Adrenal gland (tissue), 12 donors: ENCODE results near the gene MMP10. TPM values are rescaled to one million over a fixed set of nuclear protein-coding genes. Genes with fewer than 3 reads are reported as not detected.

ENCODE experiments used
- DNase-seq, 7 donors: peaks; one replicate each; pipeline ENCODE4 v3.0.0-alpha.2; 2019 to 2020
- H3K27ac ChIP-seq, 5 donors: fragments of 200-600 bp; sonication (generic) in 4 of 5; 1 replicate in 3 of 5; 2 replicates in 2 of 5; pipeline versions ENCODE4 v1.5.1 to v1.8.0; 2016 to 2020; ENCODE audit warnings: mild to moderate bottlenecking in 1 of 5
- H3K27me3 ChIP-seq: fragments of 200-600 bp; 2 replicates; pipeline ENCODE4 v1.8.0; 2021
- H3K36me3 ChIP-seq, 2 donors: fragments of 200-600 bp; replicated peaks in 1 of 2; 1 replicate in 1 of 2; 2 replicates in 1 of 2; pipeline versions ENCODE4 v1.5.1 to v1.8.0; 2018 to 2022
- H3K4me1 ChIP-seq, 2 donors: fragments of 200-600 bp; replicated peaks in 1 of 2; 1 replicate in 1 of 2; 2 replicates in 1 of 2; pipeline versions ENCODE4 v1.5.1 to v1.8.0; 2018 to 2021
- H3K4me3 ChIP-seq, 4 donors: fragments of 200-600 bp; sonication (generic) in 3 of 4; one replicate each; pipeline ENCODE4 v1.5.1; 2016 to 2018
- H3K9me3 ChIP-seq, 3 donors: fragments of 200-600 bp; sonication (generic) in 1 of 3; replicated peaks in 1 of 3; 1 replicate in 2 of 3; 2 replicates in 1 of 3; pipeline versions ENCODE4 v1.5.1 to v1.8.0; 2016 to 2021
- CTCF ChIP-seq, 6 experiments: fragments of 450-650 bp in 4 of 6; fragments of 200-600 bp in 2 of 6; sonication (generic) in 1 of 6; IDR thresholded peaks; 1 replicate in 5 of 6; 2 replicates in 1 of 6; pipeline versions ENCODE4 v1.5.1 to v1.8.0; 2016 to 2021; ENCODE audit warnings: antibody characterized with exemption in 6 of 6, mild to moderate bottlenecking in 2 of 6, moderate library complexity in 1 of 6
- POLR2A ChIP-seq, 2 donors: fragments of 450-650 bp; IDR thresholded peaks; one replicate each; pipeline ENCODE4 v1.6.1; 2017; ENCODE audit warnings: antibody characterized with exemption in 2 of 2, mild to moderate bottlenecking in 2 of 2, moderate library complexity in 1 of 2
- WGBS, 4 donors: extraction: QIAGEN DNeasy Blood & Tissue Kit in 2 of 4; methylation state at CpG; one replicate each; pipeline versions ENCODE4 v1.1.5 to v1.1.7; 2013 to 2017; 5-methylcytosine and 5-hydroxymethylcytosine counted together
- intact Hi-C, 2 donors: fragments of 100-400 bp; cut with DNase I; formaldehyde crosslinking; loops; one replicate each; pipeline versions ENCODE4 v1.14.1 to v1.15.0; 2022 to 2023
- polyA plus RNA-seq, 3 donors: library from polyadenylated mRNA; stranded (reverse); fragments of 200-250 nt in 2 of 3; fragments of 350-450 nt in 1 of 3; fragmentation: Illumina TruSeq in 1 of 3; extraction: RNeasy Lipid Tissue Mini Kit (QIAGEN cat#74804) in 1 of 3; gene quantifications; one replicate each; pipeline ENCODE4 v1.2.3, GENCODE V29; 2013 to 2014
- total RNA-seq, 9 donors: library from RNA; depleted of rRNA in 4 of 9; stranded (reverse); fragments of >200 nt in 4 of 9; fragments of 120-200 nt in 1 of 9; fragmentation: NEBNext Ultra II Directional in 1 of 9; extraction: Animal tissue kit (Norgen Biotek cat#: 25700) in 1 of 9; gene quantifications; one replicate each; pipeline versions ENCODE4 v1.1.0 to v1.2.4, GENCODE V29; 2013 to 2023
- donor health status: healthy with polysubstance abuse.
- donor health status: Bipolar disorder and iron deficiency.
- donor health status: DM: yes; HTN: yes; CAD: no.
- donor health status: DM: no; HTN: no; CAD: no.
- donor health status: DM: no; HTN: no; CAD: no.
- donor health status: DM: yes; HTN: yes; CAD: no.

Gene MMP10
- total and polyA plus RNA-seq, 12 donors = not detected

GRCh38 chr11:102792604-102793003 lies 12.2 kb upstream of the MMP10 start:
- TF ChIP-seq POLR2A (IDR thresholded peaks at IDR 0.05) = no peak
- TF ChIP-seq CTCF (IDR thresholded peaks at IDR 0.05) = no peak
- H3K4me3 ChIP-seq = no peak overlapping the region

GRCh38 chr11:102791271-102792036 lies 11.0 kb upstream of the MMP10 start:
- Histone ChIP-seq H3K36me3 (no peaks in the 10 kb centered on the region), H3K4me3 (no peak overlapping the region), H3K9me3 (no peaks in the 10 kb centered on the region), H3K27me3 (no peaks in the 10 kb centered on the region), H3K4me1 (no peaks in the 10 kb centered on the region), H3K27ac (no peak overlapping the region)
- DNase-seq = no peak
- intact Hi-C loops = no loop called here
- WGBS, 4 donors = 55 to 65% (median 59%) methylated on average over 4 of the region's 4 CpGs
- TF ChIP-seq CTCF (IDR thresholded peaks at IDR 0.05) (no peak), POLR2A (IDR thresholded peaks at IDR 0.05) (no peak)

More at GRCh38 chr11:102792604-102793003, 12.2 kb upstream of the MMP10 start:
- no peaks in the 10 kb centered on the region for H3K9me3 ChIP-seq
- H3K36me3 ChIP-seq = no peaks in the 10 kb centered on the region
- WGBS, 4 donors = 78 to 85% (median 83%) methylated on average over 5 of the region's 5 CpGs
- no peak for DNase-seq
- intact Hi-C loops = no loop called here
- no peaks in the 10 kb centered on the region for H3K4me1 ChIP-seq
- no peak overlapping the region for H3K27ac ChIP-seq
- H3K27me3 ChIP-seq = no peaks in the 10 kb centered on the region

GRCh38 chr11:102788334-102788995 lies 8.0 kb upstream of the MMP10 start:
- Histone ChIP-seq H3K9me3 (no peaks in the 10 kb centered on the region), H3K4me1 (no peaks in the 10 kb centered on the region), H3K4me3 (no peak overlapping the region), H3K27me3 (no peaks in the 10 kb centered on the region), H3K27ac (no peak overlapping the region), H3K36me3 (no peaks in the 10 kb centered on the region)
- DNase-seq = no peak
- 66 to 86% (median 80%) methylated on average over 8 of the region's 8 CpGs for WGBS, 4 donors
- TF ChIP-seq POLR2A (IDR thresholded peaks at IDR 0.05) (no peak), CTCF (IDR thresholded peaks at IDR 0.05) (no peak)
- intact Hi-C loops = no loop called here

DNA sequence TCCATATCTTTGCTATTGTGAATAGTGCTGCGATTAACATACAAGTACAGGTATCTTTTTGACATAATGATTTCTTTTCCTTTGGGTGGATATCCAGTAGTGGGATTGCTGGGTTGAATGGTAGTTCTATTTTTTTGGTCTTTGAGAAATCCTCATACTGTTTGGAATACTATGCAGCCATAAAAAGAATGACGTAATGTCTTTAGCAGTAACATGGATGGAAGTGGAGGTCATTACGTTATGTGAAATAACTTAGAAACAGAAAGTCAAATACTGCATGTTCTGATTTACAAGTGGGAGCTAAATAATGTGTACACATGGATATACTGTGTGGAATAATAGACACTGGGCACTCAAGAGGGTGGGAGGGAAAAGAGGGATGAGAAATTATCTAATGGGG lies 4.0 kb upstream of the MMP10 start:
- no peak for DNase-seq
- H3K27ac ChIP-seq = no peak overlapping the region
- WGBS, 4 donors = 82 to 86% (median 86%) methylated on average over 3 of the region's 3 CpGs

More for the DNA sequence above, 4.0 kb upstream of the MMP10 start:
- H3K36me3 ChIP-seq = no peaks in the 10 kb centered on the region
- intact Hi-C loops = no loop called here
- no peak overlapping the region for H3K4me3 ChIP-seq
- TF ChIP-seq POLR2A (IDR thresholded peaks at IDR 0.05) (no peak), CTCF (IDR thresholded peaks at IDR 0.05) (no peak)
- H3K9me3 ChIP-seq = no peaks in the 10 kb centered on the region
- H3K4me1 ChIP-seq = no peaks in the 10 kb centered on the region
- no peaks in the 10 kb centered on the region for H3K27me3 ChIP-seq
